AG20443 (cell line): ENCODE data around the gene VSX1.

Experiments used
- DNase-seq: peaks from one replicate; pipeline ENCODE4 v3.0.0; 2012; ENCODE audit warnings: low spot score, mixed read lengths

The VSX1 gene

DNA sequence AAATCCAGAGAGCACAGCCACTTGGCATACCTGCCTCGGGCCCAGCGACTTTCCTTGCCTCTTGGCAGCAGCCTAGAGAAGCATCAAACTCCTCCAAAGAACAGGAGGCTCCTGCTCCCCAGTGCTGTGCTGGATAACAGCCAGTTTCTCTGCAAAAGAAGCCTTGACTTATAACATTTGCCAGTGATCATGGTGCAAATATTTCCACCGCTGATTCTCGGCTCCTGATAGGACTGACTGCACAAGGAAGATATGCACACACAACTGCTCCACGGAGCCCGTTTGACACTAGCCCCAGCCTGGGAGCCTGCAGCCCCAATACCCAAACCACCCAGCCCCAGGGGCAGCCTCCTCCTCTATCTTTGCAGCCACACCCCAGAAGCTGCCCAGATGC is 41.5 kb downstream of the VSX1 start:
- DNase-seq, result peak; percentile 60

- peak; percentile 69 for DNase-seq
Measured at GRCh38 chr20:25039697-25040437, 42.1 kb downstream of the VSX1 start.

DNA sequence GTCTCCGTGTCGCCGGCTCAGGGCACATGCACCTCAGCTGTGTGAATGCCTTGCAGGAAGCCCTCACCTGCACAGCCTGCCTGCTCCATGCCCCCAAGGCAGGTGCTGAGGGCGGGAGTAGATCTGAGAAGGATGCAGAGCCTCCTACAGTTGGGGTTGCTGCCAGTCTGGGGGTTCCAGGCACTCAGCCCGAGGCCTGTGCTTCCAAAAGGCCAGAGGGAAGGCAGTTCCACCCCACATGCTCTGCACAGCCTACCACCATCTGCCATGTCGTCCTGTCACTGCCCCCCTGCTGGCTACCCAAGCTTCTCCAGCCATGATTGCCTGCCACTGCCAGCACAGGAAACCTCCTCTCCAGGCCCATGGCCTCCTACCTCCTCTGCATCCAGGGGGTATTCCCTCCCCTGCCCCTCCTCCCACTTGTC is 43.3 kb downstream of the VSX1 start:
- no peak for DNase-seq

- no peak for DNase-seq
Measured at GRCh38 chr20:25038103-25038410, 43.9 kb downstream of the VSX1 start.

DNA sequence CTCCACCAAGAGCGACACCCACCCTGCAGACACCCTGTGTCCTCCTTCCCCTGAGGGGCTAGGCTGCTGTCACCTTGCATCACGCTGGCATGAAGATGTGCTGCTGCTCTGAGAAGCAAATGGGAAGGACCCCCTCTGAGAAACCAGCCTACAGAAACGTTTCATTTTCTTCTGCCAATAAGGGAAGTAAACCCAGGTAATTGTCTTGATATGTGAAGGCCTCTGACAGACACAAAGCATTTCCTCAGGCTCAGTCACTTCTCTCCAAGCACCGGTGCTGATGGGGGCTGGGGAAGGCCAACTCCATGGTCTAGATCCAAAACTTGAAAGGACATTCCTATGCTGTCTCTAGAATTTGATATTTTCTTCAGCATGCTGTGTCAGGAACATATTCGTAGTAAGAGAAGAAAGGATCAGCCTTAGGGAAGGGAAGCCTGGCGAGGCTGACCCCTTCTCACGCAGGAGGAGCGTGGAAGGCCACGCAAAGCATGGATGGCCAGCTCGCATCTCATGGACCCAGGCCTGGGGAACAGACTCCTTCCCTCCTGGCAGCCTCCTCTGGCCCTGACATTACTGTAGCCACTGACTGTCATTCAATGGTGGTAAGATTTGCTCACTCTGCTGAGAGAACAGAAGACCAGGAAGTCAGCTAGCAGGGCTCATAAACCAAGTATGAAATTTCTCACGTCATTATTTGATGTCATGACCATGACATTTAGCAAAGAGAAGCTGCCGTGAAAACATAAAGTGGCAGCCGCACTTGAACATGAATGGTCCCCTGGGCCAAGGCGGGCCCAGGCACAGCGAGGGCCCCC is 44.4 kb downstream of the VSX1 start:
- DNase-seq, result no peak

DNA sequence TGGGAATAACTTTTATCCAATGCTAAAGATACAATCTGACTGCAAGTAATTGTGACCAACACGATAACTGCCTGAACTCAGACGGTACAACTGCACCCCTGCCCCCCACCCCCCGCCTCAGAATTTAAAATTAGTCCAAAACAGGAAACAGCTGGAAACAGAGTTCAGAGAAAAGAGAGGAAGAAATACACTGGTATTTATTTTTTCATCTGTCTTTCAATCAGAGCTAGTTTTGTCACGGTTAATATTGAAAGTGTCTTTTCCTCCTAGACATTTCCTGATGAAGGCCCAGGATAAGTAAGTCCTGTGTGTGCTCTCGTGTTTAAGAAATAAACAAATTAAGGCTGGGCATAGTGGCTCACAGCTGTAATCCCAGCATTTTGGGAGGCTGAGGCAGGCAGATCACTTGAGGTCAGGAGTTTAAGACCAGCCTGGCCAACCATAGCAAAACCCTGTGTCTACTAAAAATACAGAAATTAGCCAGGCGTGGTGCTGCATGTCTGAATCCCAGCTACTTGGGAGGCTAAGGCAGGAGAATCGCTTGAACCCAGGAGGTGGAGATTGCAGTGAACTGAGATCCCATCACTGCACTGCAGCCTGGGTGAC is 45.5 kb downstream of the VSX1 start:
- no peak for DNase-seq

GRCh38 chr20:25035921-25036320 is 46.0 kb downstream of the VSX1 start:
- no peak for DNase-seq

DNA sequence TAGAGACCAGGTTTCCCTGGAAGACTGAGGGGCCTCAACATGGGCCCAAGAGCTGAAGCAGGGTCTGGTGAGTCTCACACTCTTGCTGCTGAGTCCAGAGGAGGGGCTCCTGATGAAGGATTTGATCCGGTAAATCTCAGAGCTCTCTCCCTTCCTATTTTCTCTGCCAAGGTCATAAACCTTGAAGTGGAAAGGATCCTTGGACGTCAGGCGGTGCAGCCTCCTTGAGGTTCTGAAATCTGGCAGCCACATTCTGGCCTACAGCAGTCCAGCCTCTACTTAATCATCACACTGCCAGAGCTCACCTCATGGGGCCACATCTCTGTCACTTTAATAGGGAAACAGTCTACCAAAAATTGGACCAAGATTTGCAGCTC is 48.0 kb downstream of the VSX1 start:
- no peak for DNase-seq

DNA sequence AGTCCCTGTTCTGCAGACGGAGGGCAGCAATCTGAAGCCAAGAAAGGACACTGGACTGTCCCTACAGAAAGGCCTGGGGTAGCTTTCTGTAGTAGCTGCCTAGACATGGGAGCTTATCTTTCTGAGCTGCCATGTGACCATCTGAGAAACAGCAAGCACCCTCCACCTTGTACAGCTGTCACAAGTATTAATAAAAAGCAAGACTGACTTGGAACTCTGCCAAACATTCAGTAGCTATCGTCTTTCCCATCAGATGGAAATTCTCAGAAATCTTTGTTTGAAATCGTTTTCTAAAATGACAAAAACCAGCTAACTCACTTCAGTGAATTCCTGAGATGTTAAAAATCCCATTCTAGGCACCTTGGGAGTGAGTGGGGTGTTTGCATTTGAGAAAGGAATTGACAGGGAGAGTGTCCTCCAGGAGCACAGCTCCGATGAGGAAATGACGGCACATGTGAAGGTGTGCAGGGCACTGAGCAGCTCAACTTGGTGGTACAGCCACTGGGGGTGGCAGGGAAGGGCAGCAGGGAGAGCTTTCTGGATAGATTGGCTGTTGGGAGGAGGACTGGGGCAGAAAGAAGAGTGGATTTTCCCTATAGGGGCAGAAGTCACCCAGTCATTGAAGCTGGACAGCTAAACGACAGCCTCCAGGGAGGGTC is 48.5 kb downstream of the VSX1 start:
- no peak for DNase-seq

- DNase-seq, result no peak
Measured at GRCh38 chr20:25032478-25033264, 49.3 kb downstream of the VSX1 start.

- no peak for DNase-seq
Measured at GRCh38 chr20:25032065-25032477, 49.9 kb downstream of the VSX1 start.

DNA sequence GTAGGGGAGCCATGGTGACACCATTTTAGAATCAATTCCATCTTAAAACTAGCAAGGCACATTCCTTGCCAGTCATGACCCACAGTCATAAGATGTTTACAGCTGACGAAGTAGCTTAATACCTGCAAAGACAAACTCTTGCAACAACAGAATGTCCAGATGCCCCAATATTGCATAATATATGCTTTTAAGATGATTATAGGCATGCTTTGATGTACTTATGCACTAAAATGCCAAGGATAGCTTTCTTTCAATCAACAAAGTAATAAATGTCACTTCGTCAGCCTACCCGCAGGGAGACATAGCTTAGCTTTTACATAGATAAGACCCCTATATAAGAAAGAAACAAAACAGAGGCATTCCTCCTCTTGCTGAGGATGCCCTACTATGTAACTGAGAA is 50.7 kb downstream of the VSX1 start:
- no peak for DNase-seq

DNA sequence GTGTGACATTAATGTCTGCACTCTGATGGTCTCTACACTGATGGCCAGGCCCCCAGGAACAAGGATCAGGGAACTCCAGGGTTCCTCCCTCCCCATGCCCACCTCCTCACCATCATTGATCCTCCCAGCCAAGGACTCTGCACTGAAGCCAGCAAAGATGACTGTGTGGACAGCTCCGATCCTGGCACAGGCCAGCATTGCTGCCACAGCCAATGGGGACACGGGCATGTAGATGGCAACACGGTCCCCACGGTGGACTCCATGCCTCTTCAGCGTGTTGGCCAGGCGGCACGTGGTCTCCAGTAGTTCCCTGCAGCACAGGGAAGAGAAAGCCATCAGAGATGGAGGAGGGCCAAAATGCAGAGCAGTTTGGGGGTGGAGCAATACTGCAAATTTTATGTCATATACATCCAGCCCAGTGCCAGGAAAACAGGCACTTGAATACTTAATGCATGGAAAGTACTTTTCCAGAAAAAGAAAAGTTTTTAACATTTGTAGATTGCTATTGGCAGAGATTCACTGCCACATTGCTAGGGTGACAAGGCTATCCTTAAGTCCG is 51.2 kb downstream of the VSX1 start:
- DNase-seq, result no peak

- DNase-seq, result no peak
Measured at GRCh38 chr20:25030007-25030648, 51.8 kb downstream of the VSX1 start.

GRCh38 chr20:25025986-25026605 is 55.8 kb downstream of the VSX1 start:
- no peak for DNase-seq
